Loucy (cell line): Measurements from ENCODE around the gene C1orf53.
"Not testable (repeated sequence)": the region's sequence is repeated elsewhere in the genome, so short reads cannot be mapped to it uniquely, and the experiment has no call there.

Experiments used
- H2AFZ ChIP-seq: fragments of 200-600 bp; sonication (generic); 2 replicates; pipeline ENCODE4 v1.6.0; 2016; ENCODE audit warnings: antibody characterized with exemption, mild to moderate bottlenecking, low read length, moderate library complexity
- H3F3A ChIP-seq: fragments of 200-600 bp; 2 replicates; pipeline ENCODE4 v1.6.0; 2016; ENCODE audit warnings: antibody characterized with exemption, low read depth, mild to moderate bottlenecking
- H3K27me3 ChIP-seq: fragments of 200-600 bp; sonication (generic); 2 replicates; pipeline ENCODE4 v1.6.1; 2014; ENCODE audit warnings: low read length, mild to moderate bottlenecking; ENCODE audit not compliant: insufficient read depth, poor library complexity, severe bottlenecking
- H3K36me3 ChIP-seq: fragments of 200-600 bp; sonication (generic); 2 replicates; pipeline ENCODE4 v1.6.1; 2016; ENCODE audit warnings: low read length; ENCODE audit not compliant: insufficient read depth
- H3K4me1 ChIP-seq: fragments of 200-600 bp; sonication (generic); 2 replicates; pipeline ENCODE4 v1.5.1; 2014; ENCODE audit warnings: low read length, mild to moderate bottlenecking; ENCODE audit not compliant: insufficient read depth, poor library complexity, severe bottlenecking
- H3K4me2 ChIP-seq: fragments of 200-600 bp; sonication (generic); 2 replicates; pipeline ENCODE4 v1.6.0; 2014; ENCODE audit warnings: antibody characterized with exemption, low read length, low read depth, mild to moderate bottlenecking; ENCODE audit not compliant: poor library complexity, severe bottlenecking
- H3K4me3 ChIP-seq: fragments of 200-600 bp; sonication (generic); 2 replicates; pipeline ENCODE4 v1.5.1; 2014; ENCODE audit warnings: low read length, mild to moderate bottlenecking, mixed read lengths; ENCODE audit not compliant: poor library complexity, severe bottlenecking
- H3K79me2 ChIP-seq: fragments of 200-600 bp; sonication (generic); 2 replicates; pipeline ENCODE4 v1.6.1; 2014; ENCODE audit warnings: low read length; ENCODE audit not compliant: insufficient read depth
- H3K9ac ChIP-seq: fragments of 200-600 bp; sonication (generic); 2 replicates; pipeline ENCODE4 v1.6.0; 2014; ENCODE audit warnings: mild to moderate bottlenecking, low read depth, low read length, moderate library complexity; ENCODE audit not compliant: poor library complexity, severe bottlenecking
- H3K9me2 ChIP-seq: fragments of 200-600 bp; sonication (generic); replicated peaks from 2 replicates; pipeline ENCODE4 v1.6.1; 2016; ENCODE audit warnings: low read depth, low read length, mixed read lengths
- H3K9me3 ChIP-seq: fragments of 200-600 bp; sonication (generic); 2 replicates; pipeline ENCODE4 v1.6.1; 2014; ENCODE audit warnings: mild to moderate bottlenecking, antibody characterized with exemption, low read length, low read depth; ENCODE audit not compliant: insufficient read depth
- H4K20me1 ChIP-seq: fragments of 200-600 bp; sonication (generic); 2 replicates; pipeline ENCODE4 v1.6.0; 2014; ENCODE audit warnings: antibody characterized with exemption, low read length, mild to moderate bottlenecking; ENCODE audit not compliant: insufficient read depth, poor library complexity, severe bottlenecking
- CTCF ChIP-seq: fragments of 200-600 bp; sonication (generic); conservative IDR thresholded peaks from 2 replicates; pipeline ENCODE4 v1.5.1; 2014; ENCODE audit warnings: mild to moderate bottlenecking, antibody characterized with exemption, low read length
- EZH2phosphoT487 ChIP-seq: fragments of 200-600 bp; IDR thresholded peaks from 2 replicates; pipeline ENCODE4 v1.6.1; 2018; ENCODE audit warnings: antibody characterized with exemption, mild to moderate bottlenecking, moderate library complexity, borderline replicate concordance

Gene C1orf53

GRCh38 chr1:197937381-197937780 is 35.0 kb downstream of the C1orf53 start:
- no peak overlapping the region for H3K4me3 ChIP-seq
- no peaks in the 10 kb centered on the region for H3F3A ChIP-seq
- no peaks in the 10 kb centered on the region for H3K79me2 ChIP-seq
- no peaks in the 10 kb centered on the region for H3K9me2 ChIP-seq
- H3K9ac ChIP-seq: no peak overlapping the region
- H2AFZ ChIP-seq: no peak overlapping the region
- peaks cover 5% of the 10 kb centered on the region for H3K4me1 ChIP-seq
- TF ChIP-seq CTCF (no peak), EZH2phosphoT487 (no peak)
- H4K20me1 ChIP-seq: no peaks in the 10 kb centered on the region
- H3K27me3 ChIP-seq: no peaks in the 10 kb centered on the region
- no peaks in the 10 kb centered on the region for H3K36me3 ChIP-seq
- H3K9me3 ChIP-seq: no peaks in the 10 kb centered on the region
- H3K4me2 ChIP-seq: no peak overlapping the region

DNA sequence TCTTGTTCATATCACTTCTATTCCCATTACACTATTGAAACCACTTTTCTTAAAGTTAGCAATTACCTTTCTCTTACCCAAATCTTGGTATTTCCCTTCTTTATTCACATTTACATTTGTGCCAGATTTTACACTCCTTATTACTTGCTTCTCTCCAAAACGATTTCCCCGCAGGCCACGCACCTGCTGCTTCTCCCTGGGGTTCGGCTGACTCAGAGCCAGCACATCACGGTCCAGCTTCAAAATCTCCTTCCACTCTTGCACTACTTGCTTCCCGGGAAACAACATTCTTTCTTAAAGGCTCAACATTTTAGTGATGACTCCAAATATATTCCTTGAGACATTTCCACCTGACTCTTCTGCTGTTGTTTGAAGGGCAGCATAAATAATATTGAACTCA is 35.5 kb downstream of the C1orf53 start:
- H4K20me1 ChIP-seq: no peaks in the 10 kb centered on the region
- H3K9ac ChIP-seq: no peak overlapping the region
- no peak overlapping the region for H2AFZ ChIP-seq
- H3K4me2 ChIP-seq: no peak overlapping the region
- TF ChIP-seq CTCF (no peak), EZH2phosphoT487 (no peak)
- no peaks in the 10 kb centered on the region for H3F3A ChIP-seq
- no peaks in the 10 kb centered on the region for H3K36me3 ChIP-seq
- H3K79me2 ChIP-seq: no peaks in the 10 kb centered on the region
- H3K4me1 ChIP-seq: peaks cover 5% of the 10 kb centered on the region
- no peaks in the 10 kb centered on the region for H3K27me3 ChIP-seq
- no peak overlapping the region for H3K4me3 ChIP-seq
- no peaks in the 10 kb centered on the region for H3K9me3 ChIP-seq
- H3K9me2 ChIP-seq: no peaks in the 10 kb centered on the region

DNA sequence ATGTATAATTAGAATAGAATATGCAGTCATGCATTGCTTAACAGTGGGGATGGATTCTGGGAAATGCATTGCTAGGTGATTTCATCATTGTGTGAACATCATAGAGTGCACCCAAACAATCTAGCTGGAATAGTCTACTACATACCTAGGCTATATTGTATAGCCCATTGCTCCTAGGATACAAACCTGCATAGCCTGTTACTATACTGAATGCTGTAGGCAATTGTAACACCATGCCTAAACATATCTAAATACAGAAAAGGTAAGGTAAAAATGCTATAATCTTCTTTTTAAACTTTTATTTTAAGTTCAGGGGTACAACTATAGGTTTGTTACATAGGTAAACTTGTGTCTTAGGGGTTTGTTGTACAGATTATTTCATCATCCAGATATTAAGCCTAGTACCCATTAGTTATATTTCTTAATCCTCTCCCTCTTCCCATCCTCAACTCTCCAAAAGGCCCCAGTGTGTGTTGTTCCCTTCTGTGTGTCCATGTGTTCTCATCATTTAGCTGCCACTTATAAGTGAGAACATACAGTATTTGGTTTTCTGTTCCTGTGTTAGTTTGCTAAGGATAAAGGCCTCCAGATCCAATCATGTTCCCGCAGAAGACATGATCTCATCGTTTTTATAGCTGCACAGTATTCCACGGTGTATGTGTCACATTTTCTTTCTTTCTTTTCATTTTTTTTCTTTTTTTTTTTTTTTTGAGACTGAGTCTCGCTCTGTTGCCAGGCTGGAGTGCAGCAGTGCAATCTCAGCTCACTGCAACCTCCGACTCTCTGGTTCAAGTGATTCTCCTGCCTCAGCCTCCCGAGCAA is 36.9 kb downstream of the C1orf53 start:
- H3K36me3 ChIP-seq: not testable (repeated sequence)

GRCh38 chr1:197942042-197942441 is 39.6 kb downstream of the C1orf53 start:
- no peak overlapping the region for H3K9ac ChIP-seq
- no peaks in the 10 kb centered on the region for H3K9me2 ChIP-seq
- H3K4me2 ChIP-seq: no peak overlapping the region
- no peaks in the 10 kb centered on the region for H3K27me3 ChIP-seq
- no peak for TF ChIP-seq CTCF
- no peaks in the 10 kb centered on the region for H3F3A ChIP-seq
- H4K20me1 ChIP-seq: no peaks in the 10 kb centered on the region
- H3K9me3 ChIP-seq: no peaks in the 10 kb centered on the region
- H2AFZ ChIP-seq: no peak overlapping the region
- no peak overlapping the region for H3K4me3 ChIP-seq
- no peaks in the 10 kb centered on the region for H3K36me3 ChIP-seq
- no peaks in the 10 kb centered on the region for H3K79me2 ChIP-seq
- H3K4me1 ChIP-seq: no peaks in the 10 kb centered on the region

More for the DNA sequence above, 36.9 kb downstream of the C1orf53 start:
- H3K79me2 ChIP-seq, H3K9me3 ChIP-seq, H3K9me2 ChIP-seq, H3K9ac ChIP-seq, H4K20me1 ChIP-seq, H3K4me2 ChIP-seq, H3F3A ChIP-seq, H3K27me3 ChIP-seq, H3K4me1 ChIP-seq, H3K4me3 ChIP-seq, H2AFZ ChIP-seq: not testable (repeated sequence)
